Stimulated activated CD4-positive, alpha-beta T cell treated with anti-CD3 and anti-CD28 coated beads, Interleukin-12 subunit alpha, Interleukin-12 subunit beta, amount 100 ng/mL, for 48 hours (primary cell): Measurements from ENCODE around the gene DRG2.

Experiments used
- DNase-seq, 3 donors: peaks; one replicate each; pipeline ENCODE4 v3.0.0-alpha.2; 2020; ENCODE audit warnings: low read depth in 2 of 3, low spot score in 1 of 3

Gene DRG2

DNA sequence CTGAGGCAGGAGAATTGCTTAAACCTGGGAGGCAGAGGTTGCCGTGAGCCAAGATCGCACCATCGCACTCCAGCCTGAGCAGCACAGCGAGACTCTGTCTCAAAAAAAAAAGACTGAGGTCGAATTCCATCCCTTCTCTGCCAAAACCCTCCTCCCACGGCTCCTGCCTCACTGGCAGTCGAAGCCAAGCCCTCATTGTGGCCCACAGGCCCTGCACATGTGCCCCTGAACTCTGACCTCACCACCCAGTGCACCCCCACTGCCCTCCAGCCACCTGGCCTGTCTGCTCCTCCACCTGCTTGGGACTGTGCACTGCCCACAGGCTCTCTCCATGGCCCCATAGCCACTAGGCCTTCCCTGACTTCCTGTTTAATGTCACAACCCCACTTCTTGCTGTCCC lies 27.8 kb downstream of the DRG2 start:
- DNase-seq = no peak

DNA sequence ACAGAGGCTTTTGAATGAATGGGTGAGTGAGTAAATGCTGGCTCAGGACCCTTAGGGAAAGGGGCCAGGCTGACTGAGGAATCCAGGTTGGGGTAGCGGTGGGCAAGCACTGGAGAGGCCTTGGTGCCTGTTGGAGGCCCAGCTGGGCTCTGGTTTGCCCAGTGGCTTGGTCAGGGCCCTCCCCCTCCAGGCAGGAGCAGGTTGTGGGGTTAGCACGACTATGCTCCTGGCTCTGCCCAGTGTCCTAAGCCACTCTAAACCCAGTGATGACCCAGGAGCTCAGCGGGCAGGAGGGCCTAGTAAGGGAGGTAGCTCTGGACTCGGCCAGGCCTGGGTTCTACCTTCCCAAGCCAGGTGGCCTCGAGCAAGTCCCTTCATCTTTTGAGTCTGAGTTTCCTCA lies 28.3 kb downstream of the DRG2 start:
- no peak for DNase-seq

DNA sequence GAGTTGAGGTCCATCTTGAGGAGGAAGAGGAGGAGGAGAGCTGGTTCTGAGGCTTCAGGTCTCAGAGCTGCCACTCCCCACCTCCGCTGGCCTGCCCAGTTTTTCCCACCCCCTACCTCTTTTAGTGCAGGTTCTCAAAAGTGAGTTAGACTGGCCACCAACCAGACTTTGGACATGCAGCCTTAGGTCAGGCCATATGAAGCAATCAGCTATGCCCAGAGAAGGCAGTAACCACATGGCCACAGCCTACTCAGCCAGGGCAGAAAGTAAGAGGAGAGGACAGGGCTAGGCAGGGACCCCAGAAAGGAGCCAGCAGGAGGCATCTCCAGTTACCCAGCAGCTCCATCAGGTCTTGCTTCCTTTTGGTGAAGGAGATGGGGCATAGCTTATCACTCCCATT lies 29.8 kb downstream of the DRG2 start:
- DNase-seq = no peak

DNA sequence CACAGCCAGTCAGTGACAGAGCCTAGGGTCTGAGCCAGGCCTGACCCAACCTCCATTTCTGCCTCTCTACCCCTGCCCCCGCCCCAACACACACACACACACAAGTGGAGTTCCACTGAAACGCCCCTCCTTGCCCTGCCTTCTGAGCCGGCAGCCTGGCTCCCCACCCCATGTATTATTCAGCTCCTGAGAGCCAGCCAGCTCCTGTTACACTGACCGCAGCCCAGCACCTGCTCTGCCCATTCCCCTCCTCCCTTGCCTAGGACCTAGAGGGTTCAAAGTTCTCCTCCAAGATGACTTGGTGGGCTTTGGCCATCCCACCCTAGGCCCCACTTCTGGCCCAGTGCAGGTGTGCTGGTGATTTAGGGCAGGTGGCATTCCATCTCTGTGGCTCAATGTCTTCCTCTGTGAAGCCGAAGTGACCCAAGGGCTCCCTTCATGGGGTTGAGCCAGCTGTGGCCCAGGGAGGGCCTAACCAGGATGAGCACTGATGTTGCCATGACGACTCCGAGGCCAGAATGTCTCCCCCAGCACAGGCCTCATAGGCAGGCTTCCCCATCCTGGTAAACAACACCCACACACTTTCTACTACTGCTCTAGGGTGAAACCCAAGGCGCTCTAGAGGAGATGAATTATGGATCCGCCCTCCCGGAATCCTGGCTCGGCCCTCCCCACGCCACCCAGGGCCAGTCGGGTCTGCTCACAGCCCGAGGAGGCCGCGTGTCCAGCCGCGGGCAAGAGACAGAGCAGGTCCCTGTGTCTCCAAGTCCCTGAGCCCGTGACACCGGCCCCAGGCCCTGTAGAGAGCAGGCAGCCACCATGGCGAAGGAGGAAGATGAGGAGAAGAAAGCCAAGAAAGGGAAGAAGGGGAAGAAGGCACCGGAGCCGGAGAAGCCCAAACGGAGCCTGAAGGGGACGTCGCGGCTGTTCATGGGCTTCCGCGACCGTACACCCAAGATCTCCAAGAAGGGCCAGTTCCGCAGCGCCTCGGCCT lies 30.5 kb downstream of the DRG2 start:
- DNase-seq = no peak

DNA sequence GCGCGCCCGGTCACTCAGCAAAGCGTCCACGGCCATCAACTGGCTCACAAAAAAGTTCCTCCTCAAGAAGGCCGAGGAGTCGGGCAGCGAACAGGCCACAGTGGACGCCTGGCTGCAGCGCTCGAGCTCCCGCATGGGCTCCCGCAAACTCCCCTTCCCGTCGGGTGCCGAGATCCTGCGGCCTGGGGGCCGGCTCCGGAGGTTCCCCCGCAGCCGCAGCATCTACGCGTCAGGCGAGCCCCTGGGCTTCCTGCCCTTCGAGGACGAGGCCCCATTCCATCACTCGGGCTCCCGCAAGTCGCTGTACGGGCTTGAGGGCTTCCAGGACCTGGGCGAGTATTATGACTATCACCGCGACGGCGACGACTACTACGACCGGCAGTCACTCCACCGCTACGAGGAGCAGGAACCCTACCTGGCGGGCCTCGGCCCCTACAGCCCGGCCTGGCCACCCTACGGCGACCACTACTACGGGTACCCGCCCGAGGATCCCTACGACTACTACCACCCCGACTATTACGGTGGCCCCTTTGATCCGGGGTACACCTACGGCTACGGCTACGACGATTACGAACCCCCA lies 31.5 kb downstream of the DRG2 start:
- DNase-seq = no peak

DNA sequence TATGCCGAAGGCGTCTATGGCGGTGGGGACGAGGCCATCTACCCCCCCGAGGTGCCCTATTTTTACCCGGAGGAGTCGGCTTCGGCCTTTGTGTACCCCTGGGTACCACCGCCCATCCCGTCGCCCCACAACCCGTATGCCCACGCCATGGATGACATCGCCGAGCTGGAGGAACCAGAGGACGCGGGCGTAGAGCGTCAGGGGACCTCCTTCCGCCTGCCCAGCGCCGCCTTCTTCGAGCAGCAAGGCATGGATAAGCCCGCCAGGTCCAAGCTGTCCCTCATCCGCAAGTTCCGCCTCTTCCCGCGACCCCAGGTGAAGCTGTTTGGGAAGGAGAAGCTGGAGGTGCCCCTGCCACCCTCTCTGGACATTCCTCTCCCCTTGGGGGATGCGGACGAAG lies 32.2 kb downstream of the DRG2 start:
- DNase-seq = no peak

DNA sequence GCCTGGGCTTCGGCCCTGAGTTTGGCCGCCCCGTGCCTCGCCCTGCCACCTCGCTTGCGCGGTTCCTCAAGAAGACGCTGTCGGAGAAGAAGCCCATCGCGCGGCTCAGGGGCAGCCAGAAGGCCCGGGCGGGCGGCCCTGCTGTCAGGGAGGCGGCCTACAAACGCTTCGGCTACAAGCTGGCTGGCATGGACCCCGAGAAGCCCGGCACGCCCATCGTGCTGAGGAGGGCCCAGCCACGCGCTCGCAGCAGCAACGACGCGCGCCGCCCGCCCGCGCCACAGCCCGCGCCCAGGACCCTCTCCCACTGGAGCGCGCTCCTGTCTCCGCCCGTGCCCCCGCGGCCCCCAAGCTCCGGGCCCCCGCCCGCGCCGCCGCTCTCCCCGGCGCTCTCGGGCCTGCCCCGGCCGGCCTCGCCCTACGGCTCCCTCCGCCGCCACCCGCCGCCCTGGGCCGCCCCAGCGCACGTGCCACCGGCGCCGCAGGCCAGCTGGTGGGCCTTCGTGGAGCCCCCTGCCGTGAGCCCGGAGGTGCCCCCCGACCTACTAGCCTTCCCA lies 32.8 kb downstream of the DRG2 start:
- DNase-seq = no peak

DNA sequence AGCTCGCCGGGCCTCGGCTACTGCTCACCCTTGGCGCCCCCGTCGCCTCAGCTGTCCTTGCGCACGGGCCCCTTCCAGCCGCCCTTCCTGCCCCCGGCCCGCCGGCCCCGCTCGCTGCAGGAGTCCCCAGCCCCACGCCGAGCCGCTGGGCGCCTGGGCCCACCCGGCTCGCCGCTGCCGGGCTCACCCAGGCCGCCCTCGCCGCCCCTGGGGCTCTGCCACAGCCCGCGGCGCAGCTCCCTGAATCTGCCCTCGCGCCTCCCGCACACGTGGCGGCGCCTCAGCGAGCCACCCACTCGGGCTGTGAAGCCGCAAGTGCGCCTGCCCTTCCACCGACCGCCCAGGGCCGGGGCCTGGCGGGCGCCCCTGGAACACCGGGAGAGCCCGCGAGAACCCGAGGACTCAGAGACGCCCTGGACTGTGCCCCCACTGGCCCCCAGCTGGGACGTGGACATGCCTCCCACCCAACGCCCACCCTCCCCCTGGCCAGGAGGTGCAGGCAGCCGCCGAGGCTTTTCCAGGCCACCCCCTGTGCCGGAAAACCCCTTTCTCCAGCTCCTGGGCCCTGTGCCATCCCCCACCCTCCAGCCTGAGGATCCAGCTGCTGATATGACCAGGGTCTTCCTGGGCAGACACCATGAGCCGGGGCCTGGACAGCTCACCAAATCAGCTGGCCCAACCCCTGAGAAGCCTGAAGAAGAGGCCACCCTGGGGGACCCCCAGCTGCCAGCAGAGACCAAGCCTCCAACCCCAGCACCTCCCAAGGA lies 33.6 kb downstream of the DRG2 start:
- DNase-seq = no peak

DNA sequence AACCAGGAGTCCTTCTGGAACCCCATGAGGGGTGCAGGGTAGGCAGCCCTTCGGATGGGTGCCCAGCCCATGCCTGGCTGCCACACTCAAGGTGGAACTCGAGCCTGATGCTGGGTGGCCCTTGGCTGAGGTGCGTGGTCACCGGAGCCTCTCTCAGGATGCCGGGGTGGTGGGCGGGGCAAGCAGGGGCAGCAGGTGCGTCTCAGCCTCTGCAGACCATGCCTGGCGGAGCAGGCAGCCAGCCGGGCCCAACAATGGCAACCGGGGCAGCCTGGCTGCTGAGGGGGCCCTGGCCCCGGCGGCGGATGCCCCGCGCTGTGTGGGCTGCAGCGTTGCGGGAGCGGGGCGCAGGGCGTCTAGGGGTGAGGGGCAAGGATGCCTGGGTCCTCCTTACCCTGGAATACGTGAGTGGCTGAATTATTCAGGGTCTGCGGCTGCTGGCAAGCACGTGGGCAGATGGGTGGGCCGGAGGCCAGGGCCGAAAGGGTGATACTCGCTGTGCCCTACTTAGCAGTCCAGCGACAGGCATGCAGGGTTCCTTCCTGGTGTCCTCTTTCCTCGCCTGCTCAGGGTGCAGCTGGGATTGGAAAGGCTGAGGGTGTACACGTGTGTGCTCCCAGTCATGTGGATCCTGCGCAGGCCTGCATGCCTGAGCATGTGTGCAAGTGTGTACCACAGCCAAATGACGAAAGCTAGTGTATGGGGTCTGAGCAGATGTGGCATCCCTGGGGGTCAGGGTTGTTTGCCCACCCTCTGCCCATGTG lies 35.4 kb downstream of the DRG2 start:
- no peak for DNase-seq

DNA sequence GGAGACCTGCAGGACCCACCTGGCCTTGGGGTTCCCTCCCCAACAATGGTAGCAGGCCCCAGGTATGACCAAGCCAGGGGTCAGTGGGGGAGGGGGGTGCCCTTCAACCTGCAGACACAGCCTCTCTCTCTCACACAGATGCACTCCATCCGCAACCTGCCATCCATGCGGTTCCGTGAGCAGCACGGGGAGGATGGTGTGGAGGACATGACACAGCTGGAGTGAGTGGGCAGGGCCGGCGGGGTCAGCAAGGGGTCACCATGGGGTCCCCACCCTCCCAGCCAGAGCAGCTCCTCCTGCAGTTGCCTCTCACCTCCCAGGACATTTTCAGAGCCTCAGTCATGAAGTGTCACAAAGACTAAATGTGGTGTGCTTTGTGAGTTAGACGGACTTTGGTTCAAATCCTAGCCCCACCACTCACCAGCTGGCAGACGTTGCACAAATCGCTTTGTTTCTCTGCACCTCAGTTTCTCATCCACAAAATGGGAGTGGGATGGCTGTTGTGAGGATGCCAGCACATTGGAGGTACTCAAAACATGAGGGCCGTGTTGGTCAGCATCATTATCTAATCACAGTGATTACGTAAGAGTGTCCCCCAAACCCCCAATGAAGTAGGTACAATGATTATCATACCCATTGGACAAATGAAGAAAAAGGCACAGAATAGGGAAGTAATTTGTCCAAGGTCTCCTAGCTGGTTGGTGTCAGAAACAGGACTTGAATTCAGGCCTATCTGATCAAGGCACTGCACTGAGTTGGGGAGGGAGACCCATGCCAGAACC lies 36.8 kb downstream of the DRG2 start:
- DNase-seq = no peak

DNA sequence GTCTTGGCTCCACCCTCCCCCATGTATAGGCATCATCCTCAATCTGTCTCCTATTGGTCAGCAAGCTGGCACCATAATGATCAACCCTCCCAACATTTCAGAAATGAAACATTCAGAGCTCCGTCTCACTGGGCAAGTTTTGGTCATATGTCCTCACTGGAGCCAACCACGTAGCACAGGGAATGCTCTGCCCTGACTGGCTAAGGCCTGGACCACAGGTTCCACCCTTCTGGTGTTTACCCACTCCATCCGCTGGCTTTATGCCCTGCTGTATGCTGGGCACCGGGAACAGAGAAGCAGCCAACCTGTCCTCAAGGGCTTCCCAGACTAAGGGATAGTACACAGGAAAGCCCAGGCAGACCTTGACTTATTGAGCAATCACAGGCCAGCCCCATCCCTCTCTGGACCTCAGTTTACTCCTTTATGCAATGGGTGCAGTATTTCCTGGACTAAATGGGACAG lies 41.3 kb downstream of the DRG2 start:
- DNase-seq = no peak

DNA sequence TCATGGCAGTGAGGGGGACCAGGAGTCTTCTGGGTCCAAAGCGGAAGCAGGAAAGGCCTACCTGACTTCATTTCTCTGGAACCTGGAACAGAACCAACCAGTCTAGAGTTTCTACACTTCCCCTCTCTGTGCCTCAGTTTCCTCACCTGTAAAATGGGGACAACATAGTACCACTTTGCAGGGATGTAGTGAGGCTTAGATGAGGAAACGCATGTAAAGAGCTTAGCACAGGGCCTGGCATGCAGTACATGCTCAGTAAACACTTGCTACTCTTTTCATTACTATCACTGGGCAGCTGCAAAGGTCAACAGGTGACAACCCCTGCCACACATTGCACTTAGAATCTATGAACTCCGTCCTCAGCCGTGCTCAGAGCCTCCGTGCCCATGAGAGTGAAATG lies 45.0 kb downstream of the DRG2 start:
- no peak for DNase-seq

DNA sequence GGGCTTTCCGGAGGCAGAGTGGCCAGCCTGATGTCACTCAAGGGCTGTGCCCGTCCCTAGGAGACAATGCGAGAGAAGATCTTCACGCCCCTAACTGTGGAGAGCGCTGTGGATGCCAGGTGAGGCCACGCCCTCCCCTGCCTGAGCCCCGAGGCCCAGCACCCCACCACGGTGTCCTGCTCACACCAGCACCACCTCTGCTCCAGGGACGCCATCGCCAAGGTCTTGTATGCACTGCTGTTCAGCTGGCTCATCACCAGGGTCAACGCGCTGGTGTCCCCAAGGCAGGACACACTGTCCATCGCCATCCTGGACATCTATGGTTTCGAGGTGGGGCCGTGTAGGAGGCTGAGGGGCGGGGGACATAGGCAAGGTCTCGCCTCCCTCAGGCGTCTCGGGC lies 48.6 kb downstream of the DRG2 start:
- no peak for DNase-seq

DNA sequence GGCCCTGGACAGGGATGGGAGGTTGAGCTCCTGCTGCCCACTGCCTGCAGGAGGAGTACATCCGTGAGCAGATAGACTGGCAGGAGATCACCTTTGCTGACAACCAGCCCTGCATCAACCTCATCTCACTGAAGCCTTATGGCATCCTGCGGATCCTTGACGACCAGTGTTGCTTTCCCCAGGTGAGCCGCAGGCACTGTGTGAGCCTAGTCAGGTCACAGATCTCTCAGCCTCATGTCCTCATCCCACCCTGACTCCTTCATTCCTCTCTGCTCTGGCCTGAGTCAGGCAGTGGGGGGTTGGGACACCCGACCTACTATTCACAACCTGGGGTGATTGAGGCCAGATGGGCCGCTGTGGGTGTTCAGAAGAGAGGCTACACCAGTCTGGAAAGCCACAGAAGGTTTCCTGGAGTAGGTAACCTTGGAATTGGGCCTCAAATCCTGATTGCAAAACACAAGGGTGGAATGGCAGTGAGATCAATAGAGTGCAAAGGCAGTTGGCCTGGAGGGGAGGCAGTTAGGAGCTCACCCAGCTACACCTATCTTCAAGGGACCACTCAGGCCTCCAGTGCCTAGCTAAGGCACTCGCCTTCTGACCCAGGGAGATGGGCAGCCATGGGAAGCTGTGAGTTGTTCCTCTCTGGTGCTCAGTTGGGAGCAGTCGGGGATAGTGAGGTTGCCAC lies 50.5 kb downstream of the DRG2 start:
- DNase-seq = no peak

DNA sequence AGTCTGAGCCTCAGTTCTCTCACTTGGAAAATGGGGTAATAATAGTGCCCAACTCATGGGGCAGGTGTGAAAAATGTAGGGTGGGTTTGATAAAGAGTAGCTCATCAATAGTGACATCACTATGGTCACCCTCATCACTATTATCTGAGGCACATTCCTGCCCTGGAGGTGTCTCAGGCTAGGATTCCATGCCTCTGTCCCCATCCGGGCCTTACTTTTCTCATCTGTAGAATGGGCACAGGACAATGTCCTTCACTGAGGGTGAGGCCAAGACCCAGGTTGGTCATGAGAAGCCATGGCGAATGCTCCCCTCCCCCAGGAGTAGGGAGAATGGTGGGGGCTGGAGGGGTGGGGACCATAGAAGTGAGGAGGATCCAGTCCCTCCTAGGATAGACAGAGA lies 51.3 kb downstream of the DRG2 start:
- no peak for DNase-seq

DNA sequence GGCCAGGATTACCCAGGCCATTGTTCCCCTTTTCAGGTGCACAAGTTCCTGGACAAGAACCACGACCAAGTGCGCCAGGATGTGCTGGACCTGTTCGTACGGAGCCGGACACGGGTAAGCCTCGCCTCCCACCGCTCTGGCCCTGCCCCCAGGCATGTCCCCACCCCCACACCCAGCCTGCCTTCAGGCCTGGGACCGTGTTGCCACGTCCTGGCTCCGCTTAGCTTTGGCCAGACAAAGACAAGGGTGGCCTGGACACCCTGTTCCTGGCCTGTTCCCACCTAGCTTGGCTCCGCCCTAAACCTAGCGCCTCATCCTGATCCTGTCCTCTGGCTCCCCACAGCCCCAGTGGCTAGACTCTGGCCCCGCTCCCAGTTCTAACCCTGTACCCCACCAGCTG lies 51.8 kb downstream of the DRG2 start:
- DNase-seq = no peak

DNA sequence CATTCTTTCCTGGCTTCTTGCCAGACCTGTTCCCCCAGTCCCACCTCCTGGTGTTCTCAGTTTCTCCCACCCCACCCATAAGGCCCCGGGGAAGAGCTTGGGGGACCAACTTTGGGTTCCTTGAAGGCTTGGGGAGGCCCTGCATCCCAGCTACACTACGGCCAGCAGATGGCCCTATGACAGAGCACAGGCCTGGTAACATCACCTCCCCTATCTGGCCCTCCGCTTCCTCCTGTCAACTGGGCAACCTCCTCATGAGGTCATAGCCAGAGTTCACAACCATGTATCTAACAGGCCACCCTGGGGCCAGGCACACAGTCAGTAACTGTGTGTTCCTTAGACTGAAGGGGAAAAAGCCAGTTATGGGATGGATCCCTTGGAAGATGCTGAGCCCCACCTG lies 52.2 kb downstream of the DRG2 start:
- no peak for DNase-seq

DNA sequence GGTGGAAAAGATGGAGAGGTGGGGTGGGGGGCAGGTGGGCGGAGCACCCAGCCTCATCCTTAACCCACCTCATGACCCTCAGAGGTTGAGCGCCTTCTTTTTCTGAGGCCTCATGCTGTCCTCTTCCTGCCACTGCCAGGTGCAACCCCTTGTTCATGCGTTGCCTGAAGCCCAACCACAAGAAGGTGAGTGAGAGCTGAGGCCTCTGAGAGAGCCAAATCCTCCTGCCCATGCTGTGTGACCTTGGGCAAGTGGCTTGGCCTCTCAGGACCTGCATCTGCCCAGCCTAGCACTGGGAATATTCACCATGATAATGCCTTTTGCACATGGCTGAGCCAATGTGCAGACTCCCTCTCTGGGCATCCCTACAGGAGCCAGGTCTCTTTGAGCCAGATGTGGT lies 52.9 kb downstream of the DRG2 start:
- DNase-seq = no peak

DNA sequence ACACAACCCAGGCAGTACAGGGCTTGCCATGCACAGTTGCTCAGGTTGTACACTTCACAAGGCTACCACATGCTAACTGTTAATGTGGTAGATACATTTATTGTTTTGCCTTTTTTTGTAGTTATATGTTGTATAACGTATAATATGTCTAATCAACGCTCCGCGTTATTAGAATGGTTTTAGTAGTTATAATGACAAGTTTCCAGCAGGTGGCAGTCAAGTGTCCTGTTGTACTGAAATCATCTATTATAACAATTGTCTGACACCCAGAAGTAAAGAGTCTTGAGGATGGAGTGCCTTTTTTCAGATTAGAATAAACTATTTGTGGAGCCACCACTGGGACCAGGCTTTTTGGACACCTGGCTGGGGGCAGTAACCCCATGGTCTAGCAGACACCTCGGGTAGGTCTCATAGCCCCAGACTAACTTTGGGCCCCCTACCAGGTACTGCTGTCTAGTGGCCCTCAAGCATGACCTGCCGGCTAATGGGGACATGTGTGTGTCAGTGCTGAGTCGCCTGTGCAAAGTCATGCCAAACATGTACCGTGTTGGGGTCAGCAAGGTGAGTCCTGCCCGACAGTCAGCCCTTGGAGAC lies 53.6 kb downstream of the DRG2 start:
- DNase-seq = peak in 1 of 3 donors; percentile 66
